Stimulated activated CD4-positive, alpha-beta T cell treated with anti-CD3 and anti-CD28 coated beads, TNF-alpha, amount 100 ng/mL, for 1 hour (primary cell): ENCODE results near the gene CLN6.

Experiments used
- DNase-seq, 3 donors: peaks; one replicate each; pipeline ENCODE4 v3.0.0-alpha.2; 2020; ENCODE audit warnings: low read depth in 3 of 3, low spot score in 1 of 3

Gene CLN6

GRCh38 chr15:68229386-68230156 lies at the start of gene CLN6:
Gene CLN6, minus strand, starts transcription at chr15:68229728. Its CDS starts 144 bp downstream, at chr15:68229584.
- DNase-seq, result peak; percentile 25 to 77 (median 62)

- DNase-seq, result no peak
Measured at GRCh38 chr15:68278595-68279405, 49.3 kb upstream of the CLN6 start.

GRCh38 chr15:68278345-68278594 lies 48.7 kb upstream of the CLN6 start:
- DNase-seq, result no peak

GRCh38 chr15:68277603-68278344 lies 48.2 kb upstream of the CLN6 start, which contains the start of gene FEM1B:
Gene FEM1B, plus strand, starts transcription at chr15:68277745. Its CDS starts 673 bp downstream, at chr15:68278418.
- peak; percentile 68 to 86 (median 77) for DNase-seq

- peak in 1 of 3 donors; percentile 15 for DNase-seq
Measured at GRCh38 chr15:68277131-68277602, 47.6 kb upstream of the CLN6 start.

- DNase-seq, result no peak
Measured at GRCh38 chr15:68276668-68277067, 47.1 kb upstream of the CLN6 start.

GRCh38 chr15:68275165-68275746 lies 45.7 kb upstream of the CLN6 start:
- DNase-seq, result no peak

GRCh38 chr15:68274201-68274848 lies 44.8 kb upstream of the CLN6 start:
- DNase-seq, result no peak

- DNase-seq, result no peak
Measured at GRCh38 chr15:68272721-68273271, 43.3 kb upstream of the CLN6 start.

GRCh38 chr15:68271854-68272471 lies 42.4 kb upstream of the CLN6 start:
- no peak for DNase-seq

- DNase-seq, result no peak
Measured at GRCh38 chr15:68268405-68268804, 38.9 kb upstream of the CLN6 start.

- DNase-seq, result no peak
Measured at GRCh38 chr15:68265674-68266073, 36.1 kb upstream of the CLN6 start.

- DNase-seq, result no peak
Measured at GRCh38 chr15:68265081-68265480, 35.6 kb upstream of the CLN6 start.

- DNase-seq, result no peak
Measured at GRCh38 chr15:68264282-68264681, 34.8 kb upstream of the CLN6 start.

GRCh38 chr15:68262514-68263356 lies 33.2 kb upstream of the CLN6 start:
- no peak for DNase-seq

- DNase-seq, result no peak
Measured at GRCh38 chr15:68261980-68262379, 32.5 kb upstream of the CLN6 start.

GRCh38 chr15:68261241-68261640 lies 31.7 kb upstream of the CLN6 start:
- DNase-seq, result no peak

- no peak for DNase-seq
Measured at GRCh38 chr15:68259883-68260282, 30.4 kb upstream of the CLN6 start.

GRCh38 chr15:68258692-68259091 lies 29.2 kb upstream of the CLN6 start:
- DNase-seq, result peak in 1 of 3 donors; percentile 4
